GM12878 (cell line): ENCODE data around the gene HORMAD2. TPM values are rescaled to one million over a fixed set of nuclear protein-coding genes. Genes with fewer than 3 reads are reported as not detected.

Experiments
- ATAC-seq: fragments of 200-7000 bp; cut with Tn5 transposase; 3 replicates; pipeline ENCODE4 v1.9.1; 2020; ENCODE audit warnings: mild to moderate bottlenecking, moderate library complexity
- BruUV-seq: library from RNA; stranded (reverse); fragments of 400-500 nt; replicated peaks from 2 replicates; lab custom pipeline; 2021; lab: Mats Ljungman, UMichigan
- CTCF ChIA-PET: fragments of 300-600 bp; sonication (Branson Sonifier 250); formaldehyde crosslinking; extraction: SDS; loops from one replicate; lab custom pipeline; 2021; ENCODE audit warnings: inconsistent platforms; lab: Yijun Ruan, JAX
- POLR2A ChIA-PET: fragments of 350-600 bp; formaldehyde crosslinking; extraction: SDS; loops from one replicate; lab custom pipeline; 2021; ENCODE audit warnings: inconsistent platforms; lab: Charles Lee
- RAD21 ChIA-PET: fragments of 300-600 bp; sonication (Branson Sonifier 250); formaldehyde crosslinking; loops from one replicate; lab custom pipeline; 2023; ENCODE audit warnings: antibody characterized with exemption; ENCODE audit not compliant: unreplicated experiment; lab: Charles Lee
- SMC1A ChIA-PET: fragments of 300-600 bp; sonication (Branson Sonifier 250); formaldehyde crosslinking; loops from one replicate; lab custom pipeline; 2023; ENCODE audit not compliant: unreplicated experiment, uncharacterized antibody; lab: Charles Lee
- DNase-seq: peaks from one replicate; pipeline ENCODE4 v3.0.0-alpha.2; 2011; ENCODE audit warnings: low read depth, low spot score
- FAIRE-seq: peaks from 3 replicates; lab custom pipeline; 2011; peaks lifted over from hg19 to GRCh38; lab: Jason Lieb, UNC
- H2AFZ ChIP-seq: 2 replicates; pipeline ENCODE4 v1.6.0; 2011; ENCODE audit warnings: low read depth, low read length, control low read depth; ENCODE audit not compliant: control insufficient read depth
- H3K27ac ChIP-seq: 2 replicates; pipeline ENCODE4 v1.5.1; 2011; ENCODE audit warnings: control low read depth; ENCODE audit not compliant: control insufficient read depth, insufficient read depth
- H3K27me3 ChIP-seq, 2 experiments: replicated peaks in 1 of 2; 2 replicates each; pipeline versions ENCODE4 v1.6.0 to v1.6.1; 2011; ENCODE audit warnings: low read length in 1 of 2; ENCODE audit not compliant: control insufficient read depth in 2 of 2, insufficient read depth in 2 of 2
- H3K36me3 ChIP-seq, 2 experiments: 2 replicates each; pipeline ENCODE4 v1.5.1; 2011; ENCODE audit warnings: low read length in 1 of 2; ENCODE audit not compliant: control insufficient read depth in 2 of 2, insufficient read depth in 2 of 2
- H3K4me1 ChIP-seq: 2 replicates; pipeline ENCODE4 v1.6.1; 2011; ENCODE audit warnings: mild to moderate bottlenecking, low read length, moderate library complexity, mixed read lengths; ENCODE audit not compliant: control insufficient read depth, insufficient read depth
- H3K4me2 ChIP-seq: 2 replicates; pipeline ENCODE4 v1.6.0; 2011; ENCODE audit warnings: control low read depth; ENCODE audit not compliant: control insufficient read depth, insufficient read depth
- H3K4me3 ChIP-seq: fragments of 200-600 bp; sonication (generic); 2 replicates; pipeline ENCODE4 v1.5.1; 2016
- H3K79me2 ChIP-seq: 2 replicates; pipeline ENCODE4 v1.6.0; 2011; ENCODE audit warnings: low read length; ENCODE audit not compliant: control insufficient read depth, insufficient read depth
- H3K9ac ChIP-seq: 2 replicates; pipeline ENCODE4 v1.8.0; 2011; ENCODE audit warnings: low read length, control low read depth, mixed read lengths; ENCODE audit not compliant: control insufficient read depth, insufficient read depth
- H3K9me3 ChIP-seq: replicated peaks from 3 replicates; pipeline ENCODE4 v1.5.1; 2011; ENCODE audit warnings: mild to moderate bottlenecking, low read length; ENCODE audit not compliant: control insufficient read depth, insufficient read depth
- H4K20me1 ChIP-seq: 2 replicates; pipeline ENCODE4 v1.6.0; 2011; ENCODE audit not compliant: control insufficient read depth, insufficient read depth
- BMI1 ChIP-seq: fragments of 450-650 bp; IDR thresholded peaks from 2 replicates; pipeline ENCODE4 v1.6.1; 2016; ENCODE audit warnings: mild to moderate bottlenecking, moderate library complexity, borderline replicate concordance
- ETV6 ChIP-seq, 2 experiments: fragments of 450-650 bp in 1 of 2; IDR thresholded peaks in 1 of 2; conservative IDR thresholded peaks in 1 of 2; 2 replicates each; pipeline ENCODE4 v1.6.1; 2014; ENCODE audit warnings: antibody characterized with exemption in 1 of 2, borderline replicate concordance in 1 of 2, low read depth in 1 of 2, mild to moderate bottlenecking in 1 of 2, moderate library complexity in 1 of 2
- GABPA ChIP-seq: IDR thresholded peaks from 2 replicates; pipeline ENCODE4 v1.6.1; 2014; ENCODE audit warnings: antibody characterized with exemption, low read depth, mild to moderate bottlenecking, inconsistent platforms
- KLF5 ChIP-seq: fragments of 450-650 bp; IDR thresholded peaks from 2 replicates; pipeline ENCODE4 v1.6.1; 2014; ENCODE audit warnings: mild to moderate bottlenecking; ENCODE audit not compliant: partially characterized antibody
- NFXL1 ChIP-seq: fragments of 450-650 bp; IDR thresholded peaks from 2 replicates; pipeline ENCODE4 v1.6.1; 2017; ENCODE audit warnings: antibody characterized with exemption, mild to moderate bottlenecking, borderline replicate concordance
- NFYB ChIP-seq: IDR thresholded peaks from 2 replicates; pipeline ENCODE4 v1.6.1; 2011; ENCODE audit warnings: low read depth, mild to moderate bottlenecking, low read length, improper control_type of control experiment, moderate library complexity; ENCODE audit not compliant: insufficient read depth
- PAX5 ChIP-seq: IDR thresholded peaks from 2 replicates; pipeline ENCODE4 v1.6.1; 2011; ENCODE audit warnings: low read depth, low read length, borderline replicate concordance
- POLR2AphosphoS2 ChIP-seq: IDR thresholded peaks from 2 replicates; pipeline ENCODE4 v1.6.1; 2011; ENCODE audit warnings: low read depth, mild to moderate bottlenecking, low read length, improper control_type of control experiment, moderate library complexity
- POU2F2 ChIP-seq: IDR thresholded peaks from 3 replicates; pipeline ENCODE4 v1.6.1; 2011; ENCODE audit warnings: low read depth, mild to moderate bottlenecking, low read length, borderline replicate concordance
- RAD21 ChIP-seq: IDR thresholded peaks from 2 replicates; pipeline ENCODE4 v1.6.1; 2011; ENCODE audit warnings: mild to moderate bottlenecking, low read depth, low read length, moderate library complexity; ENCODE audit not compliant: insufficient read depth
- TAF1 ChIP-seq: IDR thresholded peaks from 2 replicates; pipeline ENCODE4 v1.6.1; 2011; ENCODE audit warnings: mild to moderate bottlenecking, low read depth, low read length, borderline replicate concordance
- TBL1XR1 ChIP-seq: IDR thresholded peaks from 2 replicates; pipeline ENCODE4 v1.6.1; 2012; ENCODE audit warnings: low read depth, low read length, improper control_type of control experiment
- YY1 ChIP-seq: IDR thresholded peaks from 2 replicates; pipeline ENCODE4 v1.6.1; 2011; ENCODE audit warnings: low read depth, mild to moderate bottlenecking, low read length
- ZNF207 ChIP-seq: fragments of 450-650 bp; IDR thresholded peaks from 2 replicates; pipeline ENCODE4 v1.6.1; 2014; ENCODE audit warnings: antibody characterized with exemption, mild to moderate bottlenecking, borderline replicate concordance
- WGBS: methylation state at CpG from one replicate; pipeline ENCODE4 v1.1.6; 2016; ENCODE audit warnings: low lambda C conversion rate; ENCODE audit not compliant: insufficient replicate concordance, insufficient coverage; ENCODE audit errors: missing lambda C conversion rate; 5-methylcytosine and 5-hydroxymethylcytosine counted together
- in situ Hi-C: fragments of 300-500 bp; cut with MboI; formaldehyde crosslinking; loops from 9 replicates; pipeline ENCODE4 v1.14.3; 2018; ENCODE audit warnings: mixed read lengths
- intact Hi-C: fragments of 100-400 bp; cut with micrococcal nuclease; formaldehyde crosslinking; loops from one replicate; pipeline ENCODE4 v1.14.2; 2022; ENCODE audit not compliant: unreplicated experiment
- polyA plus RNA-seq, 11 experiments: library from polyadenylated mRNA; depleted of rRNA in 4 of 11; unstranded in 6 of 11; stranded (reverse) in 5 of 11; fragments of >200 nt; fragmentation: Nextera tagmentation in 4 of 11; fragmentation: Illumina TruSeq in 1 of 11; extraction: Ambion mirVana in 4 of 11; extraction: Trizol in 1 of 11; gene quantifications; 1 replicate in 1 of 11; 2 replicates in 10 of 11; pipeline versions ENCODE4 v1.2.1 to v1.2.3, GENCODE V29; 2011 to 2016; ENCODE audit warnings: inconsistent platforms in 2 of 11, missing spikeins in 2 of 11, low read depth in 1 of 11
- total RNA-seq, 4 experiments: library from RNA; depleted of rRNA in 3 of 4; stranded (reverse); fragments of >200 nt in 3 of 4; fragmentation: Illumina TruSeq in 1 of 4; extraction: Trizol in 1 of 4; gene quantifications; 2 replicates each; pipeline versions ENCODE4 v1.2.1 to v1.2.3, GENCODE V29; 2013 to 2021
- TF ChIP-seq, protein P1 (sequence below): IDR thresholded peaks from 2 replicates; pipeline ENCODE4 v1.6.1; 2011; ENCODE audit warnings: low read depth, low read length, improper control_type of control experiment, borderline replicate concordance
- TF ChIP-seq, protein P2 (sequence below): IDR thresholded peaks from 2 replicates; pipeline ENCODE4 v1.6.1; 2012; ENCODE audit warnings: low read length, inconsistent platforms

The HORMAD2 gene
- total and polyA plus RNA-seq, 10 of the 15 experiments (the other 5 are each of a cell fraction or from before 2014, with no cell fraction given) = 0.07 to 0.13 TPM; not detected in 8

DNA sequence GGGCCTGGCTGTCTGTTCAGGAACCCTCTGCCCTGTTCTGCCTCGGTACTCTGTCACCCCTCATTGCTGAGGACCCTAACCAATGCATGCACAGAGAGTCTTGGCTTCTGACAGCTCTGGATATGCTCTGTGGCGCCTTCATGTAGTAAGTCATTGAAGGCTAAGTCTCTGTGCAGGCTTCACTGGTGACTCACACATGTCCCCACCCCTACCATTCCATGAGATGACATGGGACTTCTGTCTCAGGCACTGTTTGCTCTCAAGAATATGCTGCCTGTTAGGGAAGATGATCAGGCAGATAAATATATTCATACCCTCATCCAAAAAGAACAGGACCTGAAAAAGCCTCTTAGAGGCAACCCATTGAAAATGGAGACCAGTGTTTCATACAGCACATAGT, 43.6 kb upstream of the HORMAD2 start:
- no peaks in the 10 kb centered on the region for H4K20me1 ChIP-seq
- H3K27me3 ChIP-seq = no peaks in the 10 kb centered on the region
- no peaks in the 10 kb centered on the region for H3K79me2 ChIP-seq
- no peak overlapping the region for H2AFZ ChIP-seq
- no peaks in the 10 kb centered on the region for H3K4me1 ChIP-seq
- intact Hi-C loops (no loop called here), in situ Hi-C loops (no loop called here)
- H3K4me2 ChIP-seq = no peak overlapping the region
- DNase-seq (no peak), FAIRE-seq (no peak), ATAC-seq (no peak)
- ChIA-PET RAD21 (no interaction called here), POLR2A (no interaction called here), CTCF (no interaction called here), SMC1A (interaction anchor here (2.2 kb wide), 1 partner anchor 39 kb away, joined by 5 read pairs; no protein-coding TSS in a partner anchor)
- no TSS peak for BruUV-seq
- 0% methylated on average over 2 of the region's 2 CpGs for WGBS
- H3K36me3 ChIP-seq = no peaks in the 10 kb centered on the region
- H3K4me3 ChIP-seq = no peak overlapping the region
- TF ChIP-seq KLF5 = no peak
- TF ChIP-seq, protein P1, sequence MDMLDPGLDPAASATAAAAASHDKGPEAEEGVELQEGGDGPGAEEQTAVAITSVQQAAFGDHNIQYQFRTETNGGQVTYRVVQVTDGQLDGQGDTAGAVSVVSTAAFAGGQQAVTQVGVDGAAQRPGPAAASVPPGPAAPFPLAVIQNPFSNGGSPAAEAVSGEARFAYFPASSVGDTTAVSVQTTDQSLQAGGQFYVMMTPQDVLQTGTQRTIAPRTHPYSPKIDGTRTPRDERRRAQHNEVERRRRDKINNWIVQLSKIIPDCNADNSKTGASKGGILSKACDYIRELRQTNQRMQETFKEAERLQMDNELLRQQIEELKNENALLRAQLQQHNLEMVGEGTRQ = no peak
- H3K27ac ChIP-seq = no peak overlapping the region
- no peaks in the 10 kb centered on the region for H3K9me3 ChIP-seq
- H3K9ac ChIP-seq = no peak overlapping the region

DNA sequence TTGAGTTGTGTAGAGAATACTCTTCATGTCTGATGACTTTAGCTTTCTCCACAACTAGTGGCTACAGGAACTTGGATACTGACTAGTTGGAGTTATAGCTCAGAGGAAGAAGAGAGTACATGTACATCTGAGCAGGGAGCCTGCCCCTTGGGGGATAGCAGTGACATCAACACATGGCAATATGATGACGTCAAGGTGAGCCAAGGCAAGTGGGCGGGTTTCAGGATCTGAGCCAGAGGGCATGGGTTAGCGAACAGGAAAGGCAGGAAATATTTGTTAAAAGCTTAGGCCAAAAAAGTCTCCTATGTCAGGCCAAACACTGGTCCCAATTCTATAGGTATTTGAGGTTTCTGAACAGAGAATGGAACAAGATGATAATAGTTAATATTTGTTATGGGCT, 42.0 kb upstream of the HORMAD2 start:
- no peaks in the 10 kb centered on the region for H3K9me3 ChIP-seq
- no peaks in the 10 kb centered on the region for H3K4me1 ChIP-seq
- in situ Hi-C loops (no loop called here), intact Hi-C loops (no loop called here)
- H2AFZ ChIP-seq = no peak overlapping the region
- no peak overlapping the region for H3K27ac ChIP-seq
- ChIA-PET SMC1A (interaction anchor here (0.6 kb wide), 1 partner anchor 47 kb away, joined by 3 read pairs; no protein-coding TSS in a partner anchor), RAD21 (no interaction called here), CTCF (interaction anchor here (0.8 to 1.5 kb wide), 2 partner anchors 10 to 39 kb away, joined by 3 to 6 read pairs; no protein-coding TSS in a partner anchor), POLR2A (no interaction called here)
- no peaks in the 10 kb centered on the region for H4K20me1 ChIP-seq
- no TSS peak for BruUV-seq
- 63% methylated on average over 3 of the region's 3 CpGs for WGBS
- no peak overlapping the region for H3K9ac ChIP-seq
- no peak overlapping the region for H3K4me3 ChIP-seq
- no peaks in the 10 kb centered on the region for H3K79me2 ChIP-seq
- no peak for ATAC-seq
- H3K27me3 ChIP-seq = no peaks in the 10 kb centered on the region
- no peaks in the 10 kb centered on the region for H3K36me3 ChIP-seq
- no peak for DNase-seq
- no peak overlapping the region for H3K4me2 ChIP-seq
- FAIRE-seq = no peak
- TF ChIP-seq NFYB (no peak), PAX5 (no peak), ZNF207 (no peak), POU2F2 (no peak), ETV6 (conservative IDR thresholded peaks at IDR 0.05 in 1 of 2, IDR thresholded peaks at IDR 0.05 in 1 of 2; ENCODE audit: borderline replicate concordance in 1 of 2, low read depth in 1 of 2) (no peak), YY1 (no peak), GABPA (no peak), POLR2AphosphoS2 (no peak), TAF1 (no peak), TBL1XR1 (no peak), BMI1 (no peak), RAD21 (no peak), NFXL1 (no peak)
- TF ChIP-seq, protein P2, sequence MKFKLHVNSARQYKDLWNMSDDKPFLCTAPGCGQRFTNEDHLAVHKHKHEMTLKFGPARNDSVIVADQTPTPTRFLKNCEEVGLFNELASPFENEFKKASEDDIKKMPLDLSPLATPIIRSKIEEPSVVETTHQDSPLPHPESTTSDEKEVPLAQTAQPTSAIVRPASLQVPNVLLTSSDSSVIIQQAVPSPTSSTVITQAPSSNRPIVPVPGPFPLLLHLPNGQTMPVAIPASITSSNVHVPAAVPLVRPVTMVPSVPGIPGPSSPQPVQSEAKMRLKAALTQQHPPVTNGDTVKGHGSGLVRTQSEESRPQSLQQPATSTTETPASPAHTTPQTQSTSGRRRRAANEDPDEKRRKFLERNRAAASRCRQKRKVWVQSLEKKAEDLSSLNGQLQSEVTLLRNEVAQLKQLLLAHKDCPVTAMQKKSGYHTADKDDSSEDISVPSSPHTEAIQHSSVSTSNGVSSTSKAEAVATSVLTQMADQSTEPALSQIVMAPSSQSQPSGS = no peak
